ENCODE results near the gene CACNA2D2. TPM values are rescaled to one million over a fixed set of nuclear protein-coding genes. Genes with fewer than 3 reads are reported as not detected.

Gene CACNA2D2
- total and polyA plus RNA-seq, 3 donors from 2014 or later = 15.9 to 19.3 (median 16.1) TPM

- H3K27ac ChIP-seq = no peak overlapping the region
- WGBS, 2 donors = 78 to 100% methylated on average over 1 to 5 of the region's 5 CpGs
- no peak for DNase-seq
- H3K9me3 ChIP-seq = no peaks in the 10 kb centered on the region
- peak overlapping the region in 1 of 2 donors; percentile 60 for H3K4me3 ChIP-seq
- no peaks in the 10 kb centered on the region for H3K27me3 ChIP-seq
- no peaks in the 10 kb centered on the region for H3K36me3 ChIP-seq (ENCODE audit: low read depth, missing control alignments)
- intact Hi-C loops (cut with DNase I; ENCODE audit: low total_unique reads) = loop anchor here (10.0 kb wide), 1 partner anchor 179 kb away; no protein-coding TSS in a partner anchor
- peaks cover 7% of the 10 kb centered on the region for H3K4me1 ChIP-seq
- TF ChIP-seq CTCF (IDR thresholded peaks at IDR 0.05) (no peak), POLR2A (IDR thresholded peaks at IDR 0.05) (no peak)
These were observed 137.6 kb downstream of the CACNA2D2 start for GRCh38 chr3:50365842-50366220.

GRCh38 chr3:50365080-50365841 is 138.2 kb downstream of the CACNA2D2 start:
- WGBS, 2 donors = 0 to 7% methylated on average over 1 to 53 of the region's 53 CpGs
- peak overlapping the region; percentile 45 to 60 for H3K4me3 ChIP-seq
- no peaks in the 10 kb centered on the region for H3K9me3 ChIP-seq
- intact Hi-C loops (cut with DNase I; ENCODE audit: low total_unique reads) = loop anchor here (10.0 kb wide), 1 partner anchor 180 kb away; no protein-coding TSS in a partner anchor
- H3K4me1 ChIP-seq = peaks cover 7% of the 10 kb centered on the region
- TF ChIP-seq CTCF (IDR thresholded peaks at IDR 0.05) = no peak
- no peak for TF ChIP-seq POLR2A (IDR thresholded peaks at IDR 0.05)
- DNase-seq = peak; percentile 88
- H3K27ac ChIP-seq = peak overlapping the region in 1 of 2 donors; percentile 51
- H3K27me3 ChIP-seq = no peaks in the 10 kb centered on the region
- no peaks in the 10 kb centered on the region for H3K36me3 ChIP-seq (ENCODE audit: low read depth, missing control alignments)

- no peak for TF ChIP-seq CTCF (IDR thresholded peaks at IDR 0.05)
- no peak for TF ChIP-seq POLR2A (IDR thresholded peaks at IDR 0.05)
- DNase-seq = no peak
- peak overlapping the region; percentile 45 to 60 for H3K4me3 ChIP-seq
- no peaks in the 10 kb centered on the region for H3K27me3 ChIP-seq
- peaks cover 7% of the 10 kb centered on the region for H3K4me1 ChIP-seq
- H3K27ac ChIP-seq = peak overlapping the region in 1 of 2 donors; percentile 51
- WGBS, 2 donors = 7 to 15% methylated on average over 19 to 31 of the region's 48 CpGs
- H3K36me3 ChIP-seq (ENCODE audit: low read depth, missing control alignments) = no peaks in the 10 kb centered on the region
- H3K9me3 ChIP-seq = no peaks in the 10 kb centered on the region
- intact Hi-C loops (cut with DNase I; ENCODE audit: low total_unique reads) = loop anchor here (10.0 kb wide), 1 partner anchor 180 kb away; no protein-coding TSS in a partner anchor
These were observed 138.8 kb downstream of the CACNA2D2 start for GRCh38 chr3:50364573-50365079.

GRCh38 chr3:50359760-50360110 is 143.7 kb downstream of the CACNA2D2 start:
- no peaks in the 10 kb centered on the region for H3K36me3 ChIP-seq (ENCODE audit: low read depth, missing control alignments)
- no peaks in the 10 kb centered on the region for H3K9me3 ChIP-seq
- 15 to 30% methylated on average over 5 to 8 of the region's 8 CpGs for WGBS, 2 donors
- no peaks in the 10 kb centered on the region for H3K27me3 ChIP-seq
- TF ChIP-seq CTCF (IDR thresholded peaks at IDR 0.05) = no peak
- intact Hi-C loops (cut with DNase I; ENCODE audit: low total_unique reads) = loop anchor here (10.0 kb wide), 1 partner anchor 185 kb away; no protein-coding TSS in a partner anchor
- no peak for DNase-seq
- H3K27ac ChIP-seq = no peak overlapping the region
- H3K4me3 ChIP-seq = peak overlapping the region; percentile 89 to 95
- H3K4me1 ChIP-seq = peaks cover 39% of the 10 kb centered on the region
